ENCODE data around the gene SPATA20.

DNA sequence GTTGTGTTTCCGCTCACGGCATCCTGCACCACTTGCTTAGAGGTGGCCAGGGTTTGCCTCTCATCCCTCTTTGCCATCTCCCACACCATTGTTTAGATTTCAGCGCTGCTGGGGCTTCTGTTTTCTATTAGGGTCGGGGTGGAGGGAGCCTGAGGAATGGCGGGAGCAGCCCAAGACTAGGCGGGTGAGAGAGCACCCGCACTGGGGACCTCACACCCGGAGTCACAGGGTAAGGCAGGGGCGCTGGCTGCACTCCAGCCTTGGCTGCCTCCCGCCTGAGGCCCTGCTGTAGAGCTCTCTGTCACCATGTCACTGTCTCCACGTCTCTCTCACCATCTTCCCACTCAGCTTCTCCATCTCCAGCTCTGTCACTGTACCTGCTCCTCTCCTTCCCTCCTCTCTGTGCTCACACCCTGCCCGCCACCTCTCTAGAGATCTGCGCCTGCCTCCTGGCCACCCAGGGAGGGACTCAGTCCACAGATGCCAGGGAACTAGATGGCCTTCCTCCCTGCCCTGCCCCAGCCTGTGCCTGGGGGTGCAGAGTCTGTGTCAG is 54.9 kb downstream of the SPATA20 start:
- TF ChIP-seq CREB1 (IDR thresholded peaks at IDR 0.05; ENCODE audit: low read depth) (no peak), NFIC (IDR thresholded peaks at IDR 0.05) (no peak), YY1 (IDR thresholded peaks at IDR 0.05; ENCODE audit: low read depth) (no peak), RAD21 (IDR thresholded peaks at IDR 0.05; ENCODE audit: low read depth) (no peak), TCF12 (IDR thresholded peaks at IDR 0.05; ENCODE audit: low read depth) (no peak)
- TF ChIP-seq, protein P1, sequence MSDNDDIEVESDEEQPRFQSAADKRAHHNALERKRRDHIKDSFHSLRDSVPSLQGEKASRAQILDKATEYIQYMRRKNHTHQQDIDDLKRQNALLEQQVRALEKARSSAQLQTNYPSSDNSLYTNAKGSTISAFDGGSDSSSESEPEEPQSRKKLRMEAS (IDR thresholded peaks at IDR 0.05): no peak
